HepG2 (cell line): ENCODE results near the gene COL4A2. TPM values are rescaled to one million over a fixed set of nuclear protein-coding genes. Genes with fewer than 3 reads are reported as not detected.

Source experiments
- ATAC-seq: fragments of 200-7000 bp; cut with Tn5 transposase; 3 replicates; pipeline ENCODE4 v1.9.1; 2020; ENCODE audit warnings: mild to moderate bottlenecking, moderate library complexity
- BruUV-seq: library from RNA; stranded (reverse); fragments of 400-500 nt; replicated peaks from 2 replicates; lab custom pipeline; 2021; lab: Mats Ljungman, UMichigan
- CTCF ChIA-PET: fragments of 300-600 bp; formaldehyde crosslinking; extraction: SDS; loops from one replicate; lab custom pipeline; 2021; ENCODE audit warnings: low total read pairs, inconsistent platforms, low intra/inter-chr PET ratio; lab: Yijun Ruan, JAX
- POLR2A ChIA-PET: fragments of 350-600 bp; sonication (Branson Sonifier 250); formaldehyde crosslinking; loops from one replicate; lab custom pipeline; 2020; ENCODE audit warnings: antibody characterized with exemption, inconsistent platforms; lab: Yijun Ruan, JAX
- DNase-seq: peaks from one replicate; pipeline ENCODE4 v3.0.0-alpha.2; 2015; ENCODE audit warnings: low spot score
- FAIRE-seq: peaks from 3 replicates; lab custom pipeline; 2011; peaks lifted over from hg19 to GRCh38; lab: Jason Lieb, UNC
- H2AFZ ChIP-seq: one replicate; pipeline ENCODE4 v1.6.1; 2011; ENCODE audit warnings: low read length, inconsistent platforms
- H3K27ac ChIP-seq: fragments of 300-600 bp; 3 replicates; pipeline ENCODE4 v1.8.0; 2011; ENCODE audit warnings: mixed run types, mild to moderate bottlenecking, mixed read lengths, low read length, inconsistent platforms; ENCODE audit not compliant: insufficient read depth; ENCODE audit errors: extremely low read length
- H3K27me3 ChIP-seq, 2 experiments: fragments of 200-600 bp in 1 of 2; 2 replicates in 1 of 2; 3 replicates in 1 of 2; pipeline versions ENCODE4 v1.6.0 to v1.8.0; 2011; ENCODE audit warnings: low read length in 2 of 2, mild to moderate bottlenecking in 2 of 2, moderate library complexity in 2 of 2, inconsistent platforms in 1 of 2; ENCODE audit not compliant: insufficient read depth in 2 of 2, control insufficient read depth in 1 of 2
- H3K36me3 ChIP-seq, 2 experiments: fragments of 200-600 bp in 1 of 2; replicated peaks in 1 of 2; 2 replicates in 1 of 2; 3 replicates in 1 of 2; pipeline versions ENCODE4 v1.5.1 to v1.8.0; 2011; ENCODE audit warnings: low read length in 2 of 2, inconsistent platforms in 1 of 2; ENCODE audit not compliant: insufficient read depth in 2 of 2, control insufficient read depth in 1 of 2
- H3K4me1 ChIP-seq: 2 replicates; pipeline ENCODE4 v1.5.1; 2012; ENCODE audit warnings: low read length, inconsistent platforms; ENCODE audit not compliant: insufficient read depth
- H3K4me2 ChIP-seq: 2 replicates; pipeline ENCODE4 v1.6.0; 2011; ENCODE audit warnings: low read depth, low read length, inconsistent platforms
- H3K4me3 ChIP-seq, 3 experiments: fragments of 200-600 bp in 1 of 3; sonication (generic), shearing (Covaris generic) in 1 of 3; replicated peaks in 1 of 3; 2 replicates each; pipeline ENCODE4 v1.5.1; 2011 to 2016; ENCODE audit warnings: low read length in 3 of 3, inconsistent platforms in 2 of 3, low read depth in 2 of 3, mild to moderate bottlenecking in 2 of 3, control low read depth in 1 of 3, mixed read lengths in 1 of 3; ENCODE audit not compliant: insufficient read depth in 1 of 3
- H3K79me2 ChIP-seq: one replicate; pipeline ENCODE4 v1.6.1; 2011; ENCODE audit warnings: low read length, inconsistent platforms; ENCODE audit not compliant: insufficient read depth
- H3K9ac ChIP-seq: 2 replicates; pipeline ENCODE4 v1.6.0; 2011; ENCODE audit warnings: mild to moderate bottlenecking, low read depth, low read length, inconsistent platforms; ENCODE audit not compliant: insufficient read depth
- H3K9me3 ChIP-seq: 2 replicates; pipeline ENCODE4 v1.5.1; 2012; ENCODE audit warnings: mild to moderate bottlenecking, low read length
- H4K20me1 ChIP-seq: 2 replicates; pipeline ENCODE4 v1.6.0; 2011; ENCODE audit warnings: inconsistent platforms, mild to moderate bottlenecking, low read length, moderate library complexity; ENCODE audit not compliant: insufficient read depth
- AFF4 ChIP-seq: sonication (generic); formaldehyde crosslinking; IDR thresholded peaks from 2 replicates; pipeline ENCODE4 v1.4.0; 2020; ENCODE audit warnings: missing genetic modification reagents
- HOXA9 ChIP-seq: sonication (generic); formaldehyde crosslinking; IDR thresholded peaks from 2 replicates; pipeline ENCODE4 v1.8.1; 2022; ENCODE audit warnings: missing genetic modification reagents, mild to moderate bottlenecking, moderate library complexity, borderline replicate concordance
- NCOA1 ChIP-seq: sonication (generic); formaldehyde crosslinking; IDR thresholded peaks from 2 replicates; pipeline ENCODE4 v1.9.0; 2021; ENCODE audit warnings: missing genetic modification reagents
- NFRKB ChIP-seq: fragments of 450-650 bp; IDR thresholded peaks from 2 replicates; pipeline ENCODE4 v1.6.1; 2017
- POLR2G ChIP-seq: fragments of 200-400 bp; formaldehyde crosslinking; IDR thresholded peaks from 2 replicates; pipeline ENCODE4 v1.6.1; 2018; ENCODE audit warnings: mild to moderate bottlenecking, low read depth, low read length, moderate library complexity
- PRDM4 ChIP-seq: sonication (generic); formaldehyde crosslinking; IDR thresholded peaks from 2 replicates; pipeline ENCODE4 v1.9.0; 2021; ENCODE audit warnings: missing genetic modification reagents, borderline replicate concordance
- SMARCE1 ChIP-seq: fragments of 450-650 bp; IDR thresholded peaks from 2 replicates; pipeline ENCODE4 v1.6.1; 2017; ENCODE audit warnings: borderline replicate concordance
- SOX5 ChIP-seq: IDR thresholded peaks from 2 replicates; pipeline ENCODE4 v1.6.1; 2016; ENCODE audit warnings: borderline replicate concordance
- TFAP4 ChIP-seq: sonication (generic); IDR thresholded peaks from 2 replicates; pipeline ENCODE4 v1.6.1; 2016; ENCODE audit warnings: low read depth, borderline replicate concordance
- WGBS: methylation state at CpG from one replicate; pipeline ENCODE4 v1.1.6; 2017; ENCODE audit warnings: low lambda C conversion rate; 5-methylcytosine and 5-hydroxymethylcytosine counted together
- in situ Hi-C: cut with HindIII; loops from 2 replicates; pipeline ENCODE4 v1.10.0; 2017; ENCODE audit warnings: low pct_unique_long_range_greater_than_20kb; ENCODE audit not compliant: extremely low pct_ligation_motif_present
- intact Hi-C: fragments of 100-400 bp; cut with micrococcal nuclease; formaldehyde crosslinking; loops from one replicate; pipeline ENCODE4 v1.10.0; 2022; ENCODE audit not compliant: unreplicated experiment
- polyA plus RNA-seq, 8 experiments: library from polyadenylated mRNA; depleted of rRNA in 3 of 8; stranded (reverse) in 7 of 8; unstranded in 1 of 8; fragments of >200 nt; fragmentation: Illumina TruSeq in 4 of 8; extraction: Trizol in 4 of 8; gene quantifications; 2 replicates each; pipeline versions ENCODE4 v1.2.1 to v1.2.3, GENCODE V29; 2011 to 2016; ENCODE audit warnings: low read depth in 4 of 8, missing spikeins in 1 of 8, mixed read lengths in 1 of 8; ENCODE audit not compliant: insufficient read depth in 1 of 8
- total RNA-seq, 5 experiments: library from RNA; depleted of rRNA; stranded (reverse); fragments of >200 nt; fragmentation: Illumina TruSeq; extraction: Trizol; gene quantifications; 2 replicates each; pipeline ENCODE4 v1.2.3, GENCODE V29; 2016; ENCODE audit warnings: low read depth in 1 of 5

COL4A2 gene
- total and polyA plus RNA-seq, 2 of the 13 experiments (the other 11 are each of a cell fraction or from before 2014, with no cell fraction given) = 0.22 to 1.9 TPM

GRCh38 chr13:110343241-110343865 is 36.3 kb downstream of the COL4A2 start (continued):
- TF ChIP-seq POLR2G (no peak), PRDM4 (CRISPR knock-in tag) (no peak)

DNA sequence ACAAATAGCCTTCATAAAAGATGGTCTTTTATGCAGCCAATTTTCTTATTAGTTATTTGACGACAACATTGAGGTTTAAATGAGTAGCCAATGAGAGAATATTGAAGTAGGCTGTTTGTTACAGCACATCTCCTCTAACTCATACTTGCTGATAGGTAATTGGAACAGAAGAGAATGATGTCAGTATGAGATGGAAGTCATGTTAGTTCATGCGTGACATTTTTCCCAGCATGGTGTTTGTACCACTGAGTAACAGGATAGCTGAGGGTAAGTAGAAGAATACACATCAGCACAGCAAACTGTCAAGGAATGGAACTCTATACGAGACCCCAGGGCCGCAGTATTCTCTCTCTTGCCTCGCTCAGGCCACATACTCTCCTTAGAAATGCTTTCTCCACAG is 37.2 kb downstream of the COL4A2 start:
- Histone ChIP-seq H3K27me3 (peaks cover 5 to 62% of the 10 kb centered on the region in 2 experiments; a peak in 3 of 5 replicates), H3K9ac (no peak overlapping the region), H3K4me3 (no peak overlapping the region), H4K20me1 (no peaks in the 10 kb centered on the region), H3K4me2 (no peak overlapping the region), H3K36me3 (no peaks in the 10 kb centered on the region), H3K4me1 (no peaks in the 10 kb centered on the region), H3K9me3 (no peaks in the 10 kb centered on the region), H2AFZ (no peak overlapping the region), H3K79me2 (no peaks in the 10 kb centered on the region), H3K27ac (no peak overlapping the region)
- in situ Hi-C loops = no loop called here
- intact Hi-C loops = no loop called here
- DNase-seq (no peak), ATAC-seq (no peak), FAIRE-seq (no peak)
- TF ChIP-seq HOXA9 (no peak), NFRKB (no peak), SMARCE1 (no peak), AFF4 (CRISPR knock-in tag) (no peak), TFAP4 (no peak), SOX5 (CRISPR knock-in tag) (no peak), NCOA1 (no peak)
- WGBS = 8% methylated on average over 5 of the region's 5 CpGs
- ChIA-PET CTCF (no interaction called here), POLR2A (no interaction called here)
- BruUV-seq = no TSS peak
